A549 (cell line): ENCODE data around the gene PTPRN2. TPM values are rescaled to one million over a fixed set of nuclear protein-coding genes. Genes with fewer than 3 reads are reported as not detected.

Source experiments
- ATAC-seq, 2 experiments: fragments of 200-7000 bp in 1 of 2; fragments of >200 bp in 1 of 2; cut with Nextera tagmentation in 1 of 2; cut with Tn5 transposase in 1 of 2; 3 replicates each; pipeline versions ENCODE4 v1.8.0 to v1.9.1; 2018 to 2020; ENCODE audit warnings: mild to moderate bottlenecking in 1 of 2, moderate library complexity in 1 of 2
- CTCF ChIA-PET: fragments of 300-600 bp; sonication (Branson Sonifier 250); formaldehyde crosslinking; extraction: SDS; loops from one replicate; lab custom pipeline; 2021; ENCODE audit warnings: antibody characterized with exemption, inconsistent platforms; lab: Yijun Ruan, JAX
- POLR2A ChIA-PET: fragments of 350-600 bp; formaldehyde crosslinking; extraction: SDS; loops from one replicate; lab custom pipeline; 2021; ENCODE audit warnings: antibody characterized with exemption, inconsistent platforms; lab: Yijun Ruan, JAX
- DNase-seq, 2 experiments: peaks; one replicate each; pipeline versions ENCODE4 v3.0.0 to v3.0.0-alpha.2; 2011 to 2016; ENCODE audit warnings: low read depth in 1 of 2, low spot score in 1 of 2
- FAIRE-seq: peaks from 2 replicates; lab custom pipeline; 2011; peaks lifted over from hg19 to GRCh38; lab: Jason Lieb, UNC
- H3K27ac ChIP-seq, 2 experiments: fragments of >200 bp; sonication (Bioruptor Twin); formaldehyde crosslinking; 3 replicates each; pipeline ENCODE4 v1.5.1; 2016 to 2017
- H3K4me1 ChIP-seq: fragments of >200 bp; sonication (Bioruptor Twin); formaldehyde crosslinking; 3 replicates; pipeline ENCODE4 v1.6.1; 2016
- H3K4me2 ChIP-seq: fragments of >200 bp; sonication (Bioruptor Twin); formaldehyde crosslinking; 3 replicates; pipeline ENCODE4 v1.6.1; 2016
- H3K4me3 ChIP-seq: fragments of >200 bp; sonication (Bioruptor Twin); formaldehyde crosslinking; 3 replicates; pipeline ENCODE4 v1.5.1; 2016
- H3K9me3 ChIP-seq: fragments of >200 bp; sonication (Bioruptor Twin); formaldehyde crosslinking; 3 replicates; pipeline ENCODE4 v1.6.1; 2016
- ATOH8 ChIP-seq: fragments of 250-450 bp; sonication (Bioruptor Pico); IDR thresholded peaks from 2 replicates; pipeline ENCODE4 v1.5.0; 2020; ENCODE audit warnings: low read depth, mild to moderate bottlenecking, moderate library complexity
- CBX2 ChIP-seq: fragments of 200-600 bp; sonication (generic); IDR thresholded peaks from 2 replicates; pipeline ENCODE4 v1.6.1; 2016; ENCODE audit warnings: low read depth, mild to moderate bottlenecking, borderline replicate concordance
- CHD4 ChIP-seq: fragments of 200-600 bp; sonication (generic); IDR thresholded peaks from 2 replicates; pipeline ENCODE4 v1.6.1; 2016; ENCODE audit warnings: antibody characterized with exemption, mild to moderate bottlenecking, borderline replicate concordance
- CTCF ChIP-seq: fragments of >200 bp; sonication (Bioruptor Twin); formaldehyde crosslinking; IDR thresholded peaks from 3 replicates; pipeline ENCODE4 v1.5.1; 2016
- EHF ChIP-seq: fragments of 250-450 bp; sonication (Bioruptor Pico); IDR thresholded peaks from 2 replicates; pipeline ENCODE4 v1.5.0; 2020; ENCODE audit warnings: mild to moderate bottlenecking
- ESRRA ChIP-seq: fragments of 150-350 bp; IDR thresholded peaks from 2 replicates; pipeline ENCODE4 v1.6.1; 2014; ENCODE audit warnings: mild to moderate bottlenecking, low read length, borderline replicate concordance
- FOSL2 ChIP-seq, 2 experiments: fragments of 450-650 bp in 1 of 2; fragments of >200 bp in 1 of 2; sonication (Bioruptor Twin) in 1 of 2; formaldehyde crosslinking; IDR thresholded peaks; 2 replicates each; pipeline versions ENCODE4 v1.5.0 to v1.6.1; 2016 to 2020; ENCODE audit warnings: mild to moderate bottlenecking in 1 of 2, moderate library complexity in 1 of 2
- HDAC2 ChIP-seq: fragments of 200-600 bp; sonication (generic); IDR thresholded peaks from 2 replicates; pipeline ENCODE4 v1.6.1; 2016
- HOXB5 ChIP-seq: fragments of 250-450 bp; sonication (Bioruptor Pico); IDR thresholded peaks from 2 replicates; pipeline ENCODE4 v1.5.0; 2020; ENCODE audit warnings: mild to moderate bottlenecking, moderate library complexity
- JUN ChIP-seq, 2 experiments: fragments of >200 bp; sonication (Bioruptor Twin); formaldehyde crosslinking; IDR thresholded peaks; 2 replicates in 1 of 2; 3 replicates in 1 of 2; pipeline ENCODE4 v1.6.1; 2016 to 2017
- KDM1A ChIP-seq: fragments of 200-600 bp; sonication (generic); IDR thresholded peaks from 2 replicates; pipeline ENCODE4 v1.6.1; 2016; ENCODE audit warnings: low read depth, mild to moderate bottlenecking
- MAZ ChIP-seq: fragments of 150-350 bp; IDR thresholded peaks from 2 replicates; pipeline ENCODE4 v1.6.1; 2014; ENCODE audit warnings: antibody characterized with exemption, low read depth, low read length, borderline replicate concordance
- MYC ChIP-seq: IDR thresholded peaks from 2 replicates; pipeline ENCODE4 v1.6.1; 2012; ENCODE audit warnings: mild to moderate bottlenecking, inconsistent platforms, low read length, improper control_type of control experiment, borderline replicate concordance
- NFE2L2 ChIP-seq: fragments of 150-350 bp; conservative IDR thresholded peaks from 2 replicates; pipeline ENCODE4 v1.6.1; 2014; ENCODE audit warnings: low read length
- NR3C1 ChIP-seq: fragments of >200 bp; sonication (Bioruptor Twin); formaldehyde crosslinking; IDR thresholded peaks from 3 replicates; pipeline ENCODE4 v1.6.1; 2017
- POLR2A ChIP-seq: IDR thresholded peaks from 2 replicates; pipeline ENCODE4 v1.6.1; 2012; ENCODE audit warnings: mild to moderate bottlenecking, low read length
- RAD21 ChIP-seq, 2 experiments: fragments of >200 bp in 1 of 2; sonication (Bioruptor Twin) in 1 of 2; formaldehyde crosslinking in 1 of 2; IDR thresholded peaks in 1 of 2; conservative IDR thresholded peaks in 1 of 2; 2 replicates in 1 of 2; 3 replicates in 1 of 2; pipeline ENCODE4 v1.6.1; 2012 to 2018; ENCODE audit warnings: inconsistent platforms in 1 of 2
- RCOR1 ChIP-seq: fragments of 150-350 bp; IDR thresholded peaks from 2 replicates; pipeline ENCODE4 v1.6.1; 2014; ENCODE audit warnings: antibody characterized with exemption, low read length, low read depth
- REST ChIP-seq: fragments of 200-600 bp; sonication (generic); IDR thresholded peaks from 2 replicates; pipeline ENCODE4 v1.6.1; 2016; ENCODE audit warnings: antibody characterized with exemption, mild to moderate bottlenecking, moderate library complexity
- SREBF2 ChIP-seq: fragments of 450-650 bp; IDR thresholded peaks from 2 replicates; pipeline ENCODE4 v1.6.1; 2014; ENCODE audit warnings: mild to moderate bottlenecking, moderate library complexity
- TFCP2L1 ChIP-seq: fragments of 250-450 bp; sonication (Bioruptor Pico); IDR thresholded peaks from 2 replicates; pipeline ENCODE4 v1.5.0; 2021; ENCODE audit warnings: mild to moderate bottlenecking
- WGBS: methylation state at CpG from one replicate; pipeline ENCODE4 v1.1.6; 2017; ENCODE audit errors: missing lambda C conversion rate; 5-methylcytosine and 5-hydroxymethylcytosine counted together
- polyA plus RNA-seq, 4 experiments: library from polyadenylated mRNA; depleted of rRNA in 3 of 4; stranded (reverse); fragments of >200 nt; fragmentation: RNase III in 1 of 4; extraction: RNeasy Plus Mini Kit Qiagen cat#74134 plus additional on column Dnase treatment in 1 of 4; gene quantifications; 2 replicates in 3 of 4; 3 replicates in 1 of 4; pipeline ENCODE4 v1.2.3, GENCODE V29; 2011 to 2017

The PTPRN2 gene
- polyA plus RNA-seq, 2 of the 4 experiments (the other 2 are of a cell fraction), result 0.41 to 1.2 TPM

GRCh38 chr7:157992511-157993160 lies 595.0 kb downstream of the PTPRN2 start (continued):
- TF ChIP-seq RAD21 (conservative IDR thresholded peaks at IDR 0.05 in 1 of 2, IDR thresholded peaks at IDR 0.05 in 1 of 2), result no peak
- no peak for TF ChIP-seq CBX2
- no peak for TF ChIP-seq HDAC2
- no peak for TF ChIP-seq FOSL2 (IDR thresholded peaks at IDR 0.05)
- no peak for TF ChIP-seq FOSL2 (CRISPR knock-in tag; IDR thresholded peaks at IDR 0.05)
- TF ChIP-seq TFCP2L1 (CRISPR knock-in tag), result no peak
- TF ChIP-seq, all 56 proteins: peak for 0

GRCh38 chr7:157991761-157992160 lies 595.9 kb downstream of the PTPRN2 start:
- WGBS, result 38% methylated on average over 8 of the region's 11 CpGs
- Histone ChIP-seq H3K4me3 (no peak overlapping the region), H3K4me2 (no peak overlapping the region), H3K27ac (no peak overlapping the region), H3K9me3 (no peaks in the 10 kb centered on the region), H3K4me1 (no peaks in the 10 kb centered on the region)
- ATAC-seq (peak in 1 of 2 experiments; percentile 25; a peak in 1 of 6 replicates), FAIRE-seq (no peak), DNase-seq (no peak)
- no peak for TF ChIP-seq CBX2
- no peak for TF ChIP-seq CTCF
- no peak for TF ChIP-seq ATOH8
- no peak for TF ChIP-seq CHD4
- TF ChIP-seq REST, result no peak
- no peak for TF ChIP-seq MAZ
- TF ChIP-seq SREBF2, result no peak
- no peak for TF ChIP-seq RCOR1
- TF ChIP-seq MYC, result no peak
- TF ChIP-seq HOXB5 (CRISPR knock-in tag), result no peak
- no peak for TF ChIP-seq ESRRA
- no peak for TF ChIP-seq NFE2L2
- TF ChIP-seq KDM1A, result no peak
- TF ChIP-seq JUN (IDR thresholded peaks at IDR 0.05), result no peak
- no peak for TF ChIP-seq FOSL2 (IDR thresholded peaks at IDR 0.05)
- no peak for TF ChIP-seq FOSL2 (CRISPR knock-in tag; IDR thresholded peaks at IDR 0.05)
- TF ChIP-seq POLR2A, result no peak
- no peak for TF ChIP-seq TFCP2L1 (CRISPR knock-in tag)
- no peak for TF ChIP-seq NR3C1
- TF ChIP-seq EHF, result no peak
- CTCF ChIA-PET, result no interaction called here
- POLR2A ChIA-PET, result no interaction called here
